Esophagus squamous epithelium (tissue), 5 donors: ENCODE results near the gene DLEU7. TPM values are rescaled to one million over a fixed set of nuclear protein-coding genes. Genes with fewer than 3 reads are reported as not detected.

ENCODE experiments used
- DNase-seq: peaks from one replicate; lab custom pipeline; 2025; lab: John Stamatoyannopoulos, UW
- H3K27ac ChIP-seq, 4 donors: fragments of 200-600 bp; sonication (generic); one replicate each; pipeline ENCODE4 v1.5.1; 2016 to 2019; ENCODE audit warnings: mild to moderate bottlenecking in 1 of 4
- H3K27me3 ChIP-seq, 4 donors: fragments of 200-600 bp; sonication (generic); 1 replicate in 3 of 4; 2 replicates in 1 of 4; pipeline versions ENCODE4 v1.5.1 to v1.6.0; 2017 to 2021; ENCODE audit warnings: antibody characterized with exemption in 1 of 4
- H3K36me3 ChIP-seq, 3 donors: fragments of 200-600 bp; sonication (generic); one replicate each; pipeline ENCODE4 v1.5.1; 2016 to 2019
- H3K4me1 ChIP-seq, 3 donors: fragments of 200-600 bp; sonication (generic); one replicate each; pipeline ENCODE4 v1.5.1; 2017 to 2019
- H3K4me3 ChIP-seq, 4 donors: fragments of 200-600 bp; sonication (generic); 1 replicate in 3 of 4; 2 replicates in 1 of 4; pipeline ENCODE4 v1.5.1; 2016 to 2019; ENCODE audit warnings: mild to moderate bottlenecking in 2 of 4, moderate library complexity in 1 of 4
- H3K9me3 ChIP-seq, 3 donors: fragments of 200-600 bp; sonication (generic); one replicate each; pipeline ENCODE4 v1.5.1; 2016 to 2019
- POLR2A ChIP-seq, 4 donors: fragments of 450-650 bp; IDR thresholded peaks; one replicate each; pipeline ENCODE4 v1.6.1; 2017; ENCODE audit warnings: antibody characterized with exemption in 4 of 4, mild to moderate bottlenecking in 4 of 4, moderate library complexity in 3 of 4
- WGBS, 2 donors: methylation state at CpG; one replicate each; pipeline ENCODE4 v1.1.5; 2018; 5-methylcytosine and 5-hydroxymethylcytosine counted together
- intact Hi-C: fragments of 100-400 bp; cut with DNase I; formaldehyde crosslinking; loops from one replicate; pipeline ENCODE4 v1.15.0; 2022
- total RNA-seq, 4 donors: library from RNA; depleted of rRNA; stranded (reverse); fragments of >200 nt; gene quantifications; one replicate each; pipeline ENCODE4 v1.1.0, GENCODE V29; 2016
- TF ChIP-seq, protein P1 (sequence below), 6 experiments: fragments of 450-650 bp in 4 of 6; fragments of 200-600 bp in 2 of 6; sonication (generic) in 2 of 6; IDR thresholded peaks; one replicate each; pipeline ENCODE4 v1.5.1; 2016 to 2019; ENCODE audit warnings: antibody characterized with exemption in 6 of 6, mild to moderate bottlenecking in 4 of 6, moderate library complexity in 4 of 6
- donor health status: DM: yes; HTN: yes; CAD: no.

The DLEU7 gene
- total RNA-seq, 4 donors from 2014 or later = not detected

DNA sequence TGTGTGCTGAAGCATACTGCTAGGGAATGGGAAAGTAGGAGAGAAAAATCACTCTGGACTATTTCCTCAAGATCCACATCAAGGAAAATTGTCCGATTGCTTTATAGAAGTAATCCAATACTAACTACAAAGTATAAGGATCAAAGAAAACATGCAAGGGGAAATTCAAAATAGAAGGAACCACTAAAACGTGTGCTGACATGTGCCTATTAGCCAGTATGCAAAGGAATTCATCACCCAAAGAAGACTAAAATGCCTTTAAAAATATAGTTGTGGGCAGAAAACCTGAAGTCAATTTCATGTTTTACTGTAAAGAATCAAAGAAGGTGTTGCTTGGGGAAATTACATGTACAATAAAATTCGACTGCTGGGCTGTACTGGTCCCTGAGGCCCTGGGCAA is 14.3 kb downstream of the DLEU7 start:
- Histone ChIP-seq H3K4me3 (no peak overlapping the region), H3K4me1 (no peaks in the 10 kb centered on the region), H3K36me3 (no peaks in the 10 kb centered on the region), H3K27ac (no peak overlapping the region), H3K27me3 (no peaks in the 10 kb centered on the region), H3K9me3 (no peaks in the 10 kb centered on the region)
- TF ChIP-seq, protein P1, sequence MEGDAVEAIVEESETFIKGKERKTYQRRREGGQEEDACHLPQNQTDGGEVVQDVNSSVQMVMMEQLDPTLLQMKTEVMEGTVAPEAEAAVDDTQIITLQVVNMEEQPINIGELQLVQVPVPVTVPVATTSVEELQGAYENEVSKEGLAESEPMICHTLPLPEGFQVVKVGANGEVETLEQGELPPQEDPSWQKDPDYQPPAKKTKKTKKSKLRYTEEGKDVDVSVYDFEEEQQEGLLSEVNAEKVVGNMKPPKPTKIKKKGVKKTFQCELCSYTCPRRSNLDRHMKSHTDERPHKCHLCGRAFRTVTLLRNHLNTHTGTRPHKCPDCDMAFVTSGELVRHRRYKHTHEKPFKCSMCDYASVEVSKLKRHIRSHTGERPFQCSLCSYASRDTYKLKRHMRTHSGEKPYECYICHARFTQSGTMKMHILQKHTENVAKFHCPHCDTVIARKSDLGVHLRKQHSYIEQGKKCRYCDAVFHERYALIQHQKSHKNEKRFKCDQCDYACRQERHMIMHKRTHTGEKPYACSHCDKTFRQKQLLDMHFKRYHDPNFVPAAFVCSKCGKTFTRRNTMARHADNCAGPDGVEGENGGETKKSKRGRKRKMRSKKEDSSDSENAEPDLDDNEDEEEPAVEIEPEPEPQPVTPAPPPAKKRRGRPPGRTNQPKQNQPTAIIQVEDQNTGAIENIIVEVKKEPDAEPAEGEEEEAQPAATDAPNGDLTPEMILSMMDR (IDR thresholded peaks at IDR 0.05) = no peak
- TF ChIP-seq POLR2A (IDR thresholded peaks at IDR 0.05) = no peak
- intact Hi-C loops = no loop called here
- WGBS, 2 donors = 30 to 46% methylated on average over 3 of the region's 3 CpGs
- no peak for DNase-seq

DNA sequence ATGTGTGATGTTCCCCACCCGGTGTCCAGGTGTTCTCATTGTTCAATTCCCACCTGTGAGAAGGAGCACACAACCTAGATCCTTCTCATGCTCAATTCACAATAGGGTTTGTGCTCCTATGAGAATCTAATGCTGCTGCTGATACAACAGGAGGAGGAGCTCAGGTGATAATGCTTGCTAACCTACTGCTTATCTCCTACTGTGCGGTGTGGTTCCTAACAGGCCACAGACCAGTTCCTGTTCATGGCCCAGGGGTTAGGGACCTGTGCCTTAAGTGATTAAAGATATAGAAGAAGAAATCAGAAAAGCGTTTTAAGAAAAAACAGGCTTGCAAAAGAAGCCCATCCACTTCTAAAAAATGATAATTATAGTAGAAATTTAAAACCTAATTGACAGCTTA is 17.5 kb downstream of the DLEU7 start:
- no peaks in the 10 kb centered on the region for H3K4me1 ChIP-seq
- intact Hi-C loops = no loop called here
- H3K27me3 ChIP-seq = no peaks in the 10 kb centered on the region
- no peak overlapping the region for H3K4me3 ChIP-seq
- 77 to 88% methylated on average over 2 of the region's 3 CpGs for WGBS, 2 donors
- no peak for TF ChIP-seq POLR2A (IDR thresholded peaks at IDR 0.05)
- TF ChIP-seq, protein P1 (IDR thresholded peaks at IDR 0.05) = no peak
- H3K27ac ChIP-seq = no peak overlapping the region
- H3K9me3 ChIP-seq = no peaks in the 10 kb centered on the region
- no peak for DNase-seq
- no peaks in the 10 kb centered on the region for H3K36me3 ChIP-seq

DNA sequence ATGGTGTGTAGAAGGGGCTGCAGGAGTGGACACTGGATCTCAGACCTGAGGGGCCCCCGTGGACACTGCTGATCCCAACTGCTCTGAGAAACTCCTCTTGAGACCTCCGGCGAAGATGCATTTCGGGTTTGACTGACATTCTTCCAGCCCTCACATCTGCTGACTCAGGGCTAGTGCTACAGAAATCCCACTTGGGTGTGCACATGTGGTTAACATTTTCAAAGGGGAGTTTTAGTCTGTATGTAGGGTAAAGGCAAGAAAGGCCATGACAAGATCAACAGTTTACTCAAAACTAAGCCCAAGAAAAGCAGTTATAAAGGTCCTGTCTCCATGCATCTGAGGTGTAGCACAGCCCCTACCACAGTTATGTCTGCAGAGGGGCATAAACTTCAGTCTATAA is 31.2 kb downstream of the DLEU7 start:
- WGBS, 2 donors = 86 to 89% methylated on average over 4 of the region's 4 CpGs
- no peaks in the 10 kb centered on the region for H3K4me1 ChIP-seq
- no peak for TF ChIP-seq POLR2A (IDR thresholded peaks at IDR 0.05)
- TF ChIP-seq, protein P1 (IDR thresholded peaks at IDR 0.05) = no peak
- no peak overlapping the region for H3K4me3 ChIP-seq
- intact Hi-C loops = no loop called here
- no peak for DNase-seq
- H3K27ac ChIP-seq = no peak overlapping the region
- H3K36me3 ChIP-seq = no peaks in the 10 kb centered on the region
- H3K9me3 ChIP-seq = no peaks in the 10 kb centered on the region
- no peaks in the 10 kb centered on the region for H3K27me3 ChIP-seq

DNA sequence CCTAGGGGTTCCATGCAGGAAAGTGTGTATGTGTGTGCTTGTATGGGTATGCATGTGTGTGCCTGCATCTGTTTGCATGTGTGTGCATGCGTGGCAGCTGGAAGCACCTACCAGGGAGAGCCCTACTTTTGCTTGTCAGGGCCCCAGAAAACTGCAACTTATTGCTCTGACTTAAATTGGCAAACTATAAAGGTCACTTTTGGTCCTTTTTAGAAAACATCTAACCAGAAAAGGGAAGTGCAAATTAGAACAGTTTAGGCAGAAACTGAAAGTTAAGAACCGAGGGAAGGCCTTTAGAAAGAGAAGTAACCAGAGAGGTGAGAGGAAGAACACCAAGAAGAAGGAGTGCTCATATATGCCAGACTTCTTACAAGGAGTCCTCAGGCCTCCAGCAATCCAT is 32.5 kb downstream of the DLEU7 start:
- intact Hi-C loops = no loop called here
- Histone ChIP-seq H3K4me3 (no peak overlapping the region), H3K4me1 (no peaks in the 10 kb centered on the region), H3K9me3 (no peaks in the 10 kb centered on the region), H3K27ac (no peak overlapping the region), H3K27me3 (no peaks in the 10 kb centered on the region), H3K36me3 (no peaks in the 10 kb centered on the region)
- no peak for DNase-seq
- 65 to 68% methylated on average over 2 of the region's 2 CpGs for WGBS, 2 donors
- TF ChIP-seq, protein P1 (IDR thresholded peaks at IDR 0.05) = no peak
- TF ChIP-seq POLR2A (IDR thresholded peaks at IDR 0.05) = no peak

DNA sequence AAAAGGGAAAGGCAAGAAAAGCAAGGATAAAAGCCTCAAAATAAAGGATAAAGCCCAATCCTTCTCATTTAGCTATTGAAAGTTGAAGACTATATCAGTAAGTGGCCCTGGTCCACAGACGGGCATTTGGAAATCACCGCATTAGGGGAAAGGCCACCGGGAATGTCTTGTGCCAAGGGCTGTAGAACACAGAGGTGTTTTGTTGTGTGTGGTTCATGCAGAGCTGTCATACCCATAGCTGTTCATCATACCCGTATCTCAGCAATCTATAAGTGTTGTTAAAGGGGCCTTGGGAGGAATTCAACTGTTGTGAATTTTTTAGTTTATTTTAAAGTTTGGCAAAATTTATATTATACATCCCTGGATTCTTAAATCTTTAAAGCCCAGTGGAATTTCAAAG is 33.0 kb downstream of the DLEU7 start:
- intact Hi-C loops = no loop called here
- no peaks in the 10 kb centered on the region for H3K36me3 ChIP-seq
- no peak for TF ChIP-seq POLR2A (IDR thresholded peaks at IDR 0.05)
- TF ChIP-seq, protein P1 (IDR thresholded peaks at IDR 0.05) = no peak
- H3K9me3 ChIP-seq = peaks cover 0 to 1% (median 0%) of the 10 kb centered on the region in 3 donors
- DNase-seq = no peak
- H3K4me3 ChIP-seq = no peak overlapping the region
- H3K27ac ChIP-seq = no peak overlapping the region
- H3K27me3 ChIP-seq = no peaks in the 10 kb centered on the region
- WGBS, 2 donors = 90 to 91% methylated on average over 4 of the region's 4 CpGs
- no peaks in the 10 kb centered on the region for H3K4me1 ChIP-seq
